Measurements from ENCODE around the gene KCNAB2.

KCNAB2 gene

GRCh38 chr1:6039031-6039430, 6.7 kb upstream of the KCNAB2 start:
- TF ChIP-seq TAF1 (IDR thresholded peaks at IDR 0.05; ENCODE audit: borderline replicate concordance, insufficient read depth, low read length) = no peak
- no peak for TF ChIP-seq POLR2AphosphoS5 (IDR thresholded peaks at IDR 0.05; ENCODE audit: low read depth, low read length)
- TF ChIP-seq, protein P1, sequence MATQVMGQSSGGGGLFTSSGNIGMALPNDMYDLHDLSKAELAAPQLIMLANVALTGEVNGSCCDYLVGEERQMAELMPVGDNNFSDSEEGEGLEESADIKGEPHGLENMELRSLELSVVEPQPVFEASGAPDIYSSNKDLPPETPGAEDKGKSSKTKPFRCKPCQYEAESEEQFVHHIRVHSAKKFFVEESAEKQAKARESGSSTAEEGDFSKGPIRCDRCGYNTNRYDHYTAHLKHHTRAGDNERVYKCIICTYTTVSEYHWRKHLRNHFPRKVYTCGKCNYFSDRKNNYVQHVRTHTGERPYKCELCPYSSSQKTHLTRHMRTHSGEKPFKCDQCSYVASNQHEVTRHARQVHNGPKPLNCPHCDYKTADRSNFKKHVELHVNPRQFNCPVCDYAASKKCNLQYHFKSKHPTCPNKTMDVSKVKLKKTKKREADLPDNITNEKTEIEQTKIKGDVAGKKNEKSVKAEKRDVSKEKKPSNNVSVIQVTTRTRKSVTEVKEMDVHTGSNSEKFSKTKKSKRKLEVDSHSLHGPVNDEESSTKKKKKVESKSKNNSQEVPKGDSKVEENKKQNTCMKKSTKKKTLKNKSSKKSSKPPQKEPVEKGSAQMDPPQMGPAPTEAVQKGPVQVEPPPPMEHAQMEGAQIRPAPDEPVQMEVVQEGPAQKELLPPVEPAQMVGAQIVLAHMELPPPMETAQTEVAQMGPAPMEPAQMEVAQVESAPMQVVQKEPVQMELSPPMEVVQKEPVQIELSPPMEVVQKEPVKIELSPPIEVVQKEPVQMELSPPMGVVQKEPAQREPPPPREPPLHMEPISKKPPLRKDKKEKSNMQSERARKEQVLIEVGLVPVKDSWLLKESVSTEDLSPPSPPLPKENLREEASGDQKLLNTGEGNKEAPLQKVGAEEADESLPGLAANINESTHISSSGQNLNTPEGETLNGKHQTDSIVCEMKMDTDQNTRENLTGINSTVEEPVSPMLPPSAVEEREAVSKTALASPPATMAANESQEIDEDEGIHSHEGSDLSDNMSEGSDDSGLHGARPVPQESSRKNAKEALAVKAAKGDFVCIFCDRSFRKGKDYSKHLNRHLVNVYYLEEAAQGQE (IDR thresholded peaks at IDR 0.05; ENCODE audit: insufficient read depth in 1 of 2, low read depth in 2 of 2, low read length in 2 of 2) = no peak
- no peak for TF ChIP-seq FOXP2 (optimal IDR thresholded peaks at IDR 0.05; ENCODE audit: borderline replicate concordance, extremely low read depth, extremely low read length, insufficient read depth)
- no peak for TF ChIP-seq SIN3A (IDR thresholded peaks at IDR 0.05; ENCODE audit: borderline replicate concordance, insufficient read depth, low read length)

DNA sequence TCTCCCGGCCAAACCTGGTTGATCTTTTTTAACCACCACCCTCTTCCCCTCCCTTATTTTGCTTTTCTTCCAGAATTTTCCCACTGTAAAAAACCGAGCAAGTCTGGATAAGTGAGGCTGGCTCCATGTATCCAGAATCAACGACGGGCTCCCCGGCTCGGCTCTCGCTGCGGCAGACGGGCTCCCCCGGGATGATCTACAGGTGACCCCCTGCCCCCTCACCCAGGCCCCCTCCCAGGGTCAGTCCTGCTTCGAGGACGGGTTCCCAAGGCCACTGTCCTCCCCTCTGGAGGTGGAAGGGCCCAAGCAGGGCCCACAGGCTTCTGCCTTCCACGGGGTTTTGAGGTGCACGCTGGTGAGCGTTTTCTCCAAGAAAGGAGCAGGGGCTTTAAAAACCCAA, 5.2 kb upstream of the KCNAB2 start:
- no peak for TF ChIP-seq SIN3A (IDR thresholded peaks at IDR 0.05; ENCODE audit: borderline replicate concordance, insufficient read depth, low read length)
- no peak for TF ChIP-seq TAF1 (IDR thresholded peaks at IDR 0.05; ENCODE audit: borderline replicate concordance, insufficient read depth, low read length)
- TF ChIP-seq, protein P1 (IDR thresholded peaks at IDR 0.05; ENCODE audit: insufficient read depth in 1 of 2, low read depth in 2 of 2, low read length in 2 of 2) = no peak
- no peak for TF ChIP-seq POLR2AphosphoS5 (IDR thresholded peaks at IDR 0.05; ENCODE audit: low read depth, low read length)
- no peak for TF ChIP-seq FOXP2 (optimal IDR thresholded peaks at IDR 0.05; ENCODE audit: borderline replicate concordance, extremely low read depth, extremely low read length, insufficient read depth)

DNA sequence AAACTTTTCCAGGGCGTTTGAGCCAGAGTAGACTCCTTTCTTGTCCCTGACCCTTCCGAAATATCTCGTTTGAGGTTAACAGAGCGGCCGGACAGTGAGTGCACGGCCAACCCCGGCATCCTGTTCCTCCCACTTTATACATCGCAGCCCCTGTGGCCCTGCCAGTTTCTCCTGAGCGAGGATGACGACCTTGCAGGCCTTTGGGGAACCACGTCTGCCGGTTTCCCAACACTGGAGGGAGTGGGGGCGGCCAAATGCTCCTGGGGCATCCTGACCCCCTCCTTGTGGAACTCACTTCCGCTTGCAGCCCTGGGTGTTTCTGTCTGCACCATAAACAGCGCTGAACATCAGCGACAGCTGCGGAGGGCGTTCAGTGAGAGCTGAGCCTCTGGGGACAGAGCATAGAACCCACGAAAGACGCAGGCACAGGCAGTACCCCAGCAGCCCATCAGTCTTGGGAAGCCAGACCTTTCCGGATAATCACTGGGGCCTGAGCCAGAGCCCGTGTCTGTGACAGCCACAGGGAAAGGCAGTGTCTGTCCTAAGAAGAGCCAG, 4.8 kb upstream of the KCNAB2 start:
- TF ChIP-seq SIN3A (IDR thresholded peaks at IDR 0.05; ENCODE audit: borderline replicate concordance, insufficient read depth, low read length) = no peak
- TF ChIP-seq, protein P1 (IDR thresholded peaks at IDR 0.05; ENCODE audit: insufficient read depth in 1 of 2, low read depth in 2 of 2, low read length in 2 of 2) = no peak
- no peak for TF ChIP-seq TAF1 (IDR thresholded peaks at IDR 0.05; ENCODE audit: borderline replicate concordance, insufficient read depth, low read length)
- no peak for TF ChIP-seq POLR2AphosphoS5 (IDR thresholded peaks at IDR 0.05; ENCODE audit: low read depth, low read length)
- TF ChIP-seq FOXP2 (optimal IDR thresholded peaks at IDR 0.05; ENCODE audit: borderline replicate concordance, extremely low read depth, extremely low read length, insufficient read depth) = no peak

DNA sequence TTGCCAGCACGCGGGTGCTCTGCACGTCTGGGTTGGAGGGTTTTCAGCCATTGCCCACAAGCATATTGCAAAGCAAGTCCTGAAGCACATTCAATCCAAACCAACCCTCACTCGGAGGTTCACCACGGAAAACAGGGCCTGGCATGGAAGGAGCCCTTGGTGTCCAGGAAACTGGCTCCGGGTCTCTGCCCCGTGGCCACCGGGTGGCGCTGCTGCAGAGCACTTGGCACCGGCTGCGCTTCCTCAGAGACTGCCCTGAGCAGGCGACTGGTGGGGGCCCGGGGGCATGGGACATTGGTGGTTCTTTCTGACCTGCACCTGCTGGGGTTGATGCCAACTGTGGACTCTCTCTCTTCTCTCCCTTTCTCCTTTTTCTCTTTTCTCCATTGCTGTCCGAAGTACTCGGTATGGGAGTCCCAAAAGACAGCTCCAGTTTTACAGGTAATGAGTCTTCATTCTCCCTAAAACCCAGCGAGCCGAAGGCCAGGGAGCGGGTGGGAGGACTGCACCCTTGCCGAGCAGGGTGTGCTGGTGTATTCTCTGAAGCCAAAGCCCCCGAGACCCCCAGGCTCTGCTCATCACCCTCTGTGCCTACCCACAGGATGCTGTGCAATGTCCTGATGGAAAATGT, 4.1 kb upstream of the KCNAB2 start:
- no peak for TF ChIP-seq TAF1 (IDR thresholded peaks at IDR 0.05; ENCODE audit: borderline replicate concordance, insufficient read depth, low read length)
- no peak for TF ChIP-seq FOXP2 (optimal IDR thresholded peaks at IDR 0.05; ENCODE audit: borderline replicate concordance, extremely low read depth, extremely low read length, insufficient read depth)
- TF ChIP-seq, protein P1 (IDR thresholded peaks at IDR 0.05; ENCODE audit: insufficient read depth in 1 of 2, low read depth in 2 of 2, low read length in 2 of 2) = peak in 1 of 2 experiments; percentile 70; a peak in 3 of 4 replicates
- no peak for TF ChIP-seq POLR2AphosphoS5 (IDR thresholded peaks at IDR 0.05; ENCODE audit: low read depth, low read length)

All from PFSK-1 (cell line).